GM12872 (cell line): Measurements from ENCODE around the gene HDHD5.
A peak's percentile ranks its signal among the peaks of the same experiment; 100 is the strongest.

Experiments used
- TF ChIP-seq, protein P1 (sequence below): IDR thresholded peaks from 3 replicates; pipeline ENCODE4 v1.5.1; 2011; ENCODE audit warnings: low read depth, mild to moderate bottlenecking, low read length, moderate library complexity; ENCODE audit not compliant: insufficient read depth

The HDHD5 gene

GRCh38 chr22:17106785-17107546 is 52.1 kb downstream of the HDHD5 start:
- TF ChIP-seq, protein P1, sequence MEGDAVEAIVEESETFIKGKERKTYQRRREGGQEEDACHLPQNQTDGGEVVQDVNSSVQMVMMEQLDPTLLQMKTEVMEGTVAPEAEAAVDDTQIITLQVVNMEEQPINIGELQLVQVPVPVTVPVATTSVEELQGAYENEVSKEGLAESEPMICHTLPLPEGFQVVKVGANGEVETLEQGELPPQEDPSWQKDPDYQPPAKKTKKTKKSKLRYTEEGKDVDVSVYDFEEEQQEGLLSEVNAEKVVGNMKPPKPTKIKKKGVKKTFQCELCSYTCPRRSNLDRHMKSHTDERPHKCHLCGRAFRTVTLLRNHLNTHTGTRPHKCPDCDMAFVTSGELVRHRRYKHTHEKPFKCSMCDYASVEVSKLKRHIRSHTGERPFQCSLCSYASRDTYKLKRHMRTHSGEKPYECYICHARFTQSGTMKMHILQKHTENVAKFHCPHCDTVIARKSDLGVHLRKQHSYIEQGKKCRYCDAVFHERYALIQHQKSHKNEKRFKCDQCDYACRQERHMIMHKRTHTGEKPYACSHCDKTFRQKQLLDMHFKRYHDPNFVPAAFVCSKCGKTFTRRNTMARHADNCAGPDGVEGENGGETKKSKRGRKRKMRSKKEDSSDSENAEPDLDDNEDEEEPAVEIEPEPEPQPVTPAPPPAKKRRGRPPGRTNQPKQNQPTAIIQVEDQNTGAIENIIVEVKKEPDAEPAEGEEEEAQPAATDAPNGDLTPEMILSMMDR: no peak

DNA sequence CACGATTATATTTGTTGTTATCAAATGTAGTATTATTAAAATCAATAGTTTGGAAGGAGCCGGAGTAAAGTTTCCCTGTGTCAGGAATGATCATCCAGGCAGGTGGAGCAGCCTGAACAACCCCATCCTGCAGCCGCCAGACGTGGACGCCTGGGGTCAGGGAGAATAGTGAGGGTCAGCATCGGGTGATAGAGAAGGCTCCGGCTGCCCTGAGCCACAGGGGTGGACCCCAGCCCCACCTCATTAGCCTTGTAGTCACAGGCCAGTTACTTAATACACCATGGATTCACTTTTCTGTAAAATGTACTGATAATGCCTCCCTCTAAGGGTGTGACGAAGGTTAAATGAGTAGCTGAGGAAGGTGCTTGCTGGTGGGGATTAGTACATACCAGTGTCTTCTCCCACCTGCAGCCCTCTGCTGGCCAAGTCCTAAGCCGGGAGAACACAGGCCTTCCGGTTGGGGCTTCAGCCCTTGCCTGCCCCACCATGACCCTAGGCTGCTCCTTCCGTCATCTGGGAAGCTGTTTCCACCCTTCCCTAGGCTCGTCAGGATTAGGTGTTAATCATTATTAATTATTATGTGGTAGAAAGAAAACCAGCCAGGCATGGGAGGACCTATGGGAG is 52.8 kb downstream of the HDHD5 start:
- TF ChIP-seq, protein P1: 0 out of 3 replicates have a peak, but pooled peaks have one; percentile 14

GRCh38 chr22:17105143-17106129 is 53.6 kb downstream of the HDHD5 start:
- TF ChIP-seq, protein P1: no peak

DNA sequence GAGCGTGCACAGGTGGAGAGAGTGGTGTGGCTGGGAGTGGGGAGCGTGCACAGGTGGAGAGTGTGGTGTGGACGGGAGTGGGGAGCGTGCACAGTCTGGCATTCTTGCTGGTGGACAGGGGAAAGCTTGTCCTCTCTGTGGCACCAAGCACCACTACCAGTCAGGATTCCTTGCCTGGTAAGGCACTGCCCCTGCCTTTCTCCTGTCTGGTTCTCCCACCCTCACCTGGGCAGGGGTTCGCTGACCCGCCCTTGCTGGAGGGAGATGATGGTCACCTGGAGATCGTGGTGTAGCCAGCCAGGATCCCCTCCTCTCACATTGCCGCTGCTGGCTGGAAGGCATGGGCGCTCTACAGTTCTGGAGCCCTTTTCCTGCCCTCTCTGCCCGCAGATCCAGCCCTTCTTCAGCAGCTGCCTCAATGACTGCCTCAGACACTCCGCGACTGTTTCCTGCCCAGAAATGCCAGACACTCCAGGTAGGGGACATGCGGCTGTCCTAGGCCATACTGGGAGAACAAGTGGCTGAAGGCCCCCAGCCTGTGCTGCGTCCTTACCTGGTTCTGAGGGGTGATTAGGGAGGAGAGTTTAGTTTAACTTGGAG is 54.6 kb downstream of the HDHD5 start:
- TF ChIP-seq, protein P1: no peak

DNA sequence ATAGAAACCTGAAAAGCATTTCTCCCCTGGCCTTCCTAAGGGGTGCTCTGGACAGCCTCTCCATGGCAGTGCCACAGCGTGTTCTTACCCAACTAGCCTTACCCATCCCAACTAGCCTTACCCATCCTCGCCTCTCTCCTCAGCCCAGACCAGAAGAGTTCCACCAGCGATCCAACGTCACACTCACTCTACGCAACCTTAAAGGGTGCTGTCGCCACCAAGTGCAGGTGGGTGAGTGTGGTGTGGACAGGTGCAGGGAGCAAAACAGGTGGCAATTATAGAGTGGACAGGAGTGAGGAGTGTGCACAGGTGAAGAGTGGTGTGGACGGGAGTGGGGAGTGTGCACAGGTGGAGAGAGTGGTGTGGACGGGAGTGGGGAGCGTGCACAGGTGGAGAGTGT is 55.7 kb downstream of the HDHD5 start:
- TF ChIP-seq, protein P1: no peak

GRCh38 chr22:17102297-17102667 is 56.8 kb downstream of the HDHD5 start:
- TF ChIP-seq, protein P1: no peak
